ENCODE results near the gene TSPEAR.
"Not testable (repeated sequence)": the region's sequence is repeated elsewhere in the genome, so short reads cannot be mapped to it uniquely, and the experiment has no call there.

The TSPEAR gene

GRCh38 chr21:44644878-44645277 lies 66.5 kb downstream of the TSPEAR start:
- Histone ChIP-seq H3K9me3 (peaks cover 3% of the 10 kb centered on the region), H3K27me3 (peaks cover 17% of the 10 kb centered on the region), H3K4me3 (ENCODE audit: low read depth in 1 of 2, low read length in 1 of 2) (no peak overlapping the region), H3K4me1 (ENCODE audit: control insufficient read depth in 1 of 2, insufficient read depth in 1 of 2, low read depth in 1 of 2, low read length in 1 of 2) (no peaks in the 10 kb centered on the region), H3K36me3 (no peaks in the 10 kb centered on the region), H3K27ac (no peak overlapping the region)
- no peak for TF ChIP-seq CTCF (IDR thresholded peaks at IDR 0.05)

GRCh38 chr21:44643741-44644310 lies 67.5 kb downstream of the TSPEAR start:
- no peak for TF ChIP-seq CTCF (IDR thresholded peaks at IDR 0.05)
- H3K27me3 ChIP-seq, result peaks cover 17% of the 10 kb centered on the region

GRCh38 chr21:44640761-44641160 lies 70.6 kb downstream of the TSPEAR start:
- no peak overlapping the region for H3K4me3 ChIP-seq (ENCODE audit: low read depth in 1 of 2, low read length in 1 of 2)
- H3K27me3 ChIP-seq, result no peaks in the 10 kb centered on the region
- H3K27ac ChIP-seq, result no peak overlapping the region
- H3K36me3 ChIP-seq, result no peaks in the 10 kb centered on the region
- no peaks in the 10 kb centered on the region for H3K4me1 ChIP-seq (ENCODE audit: control insufficient read depth in 1 of 2, insufficient read depth in 1 of 2, low read depth in 1 of 2, low read length in 1 of 2)
- peaks cover 3% of the 10 kb centered on the region for H3K9me3 ChIP-seq
- TF ChIP-seq CTCF (IDR thresholded peaks at IDR 0.05), result no peak

More at GRCh38 chr21:44643741-44644310, 67.5 kb downstream of the TSPEAR start:
- Histone ChIP-seq H3K4me1 (ENCODE audit: control insufficient read depth in 1 of 2, insufficient read depth in 1 of 2, low read depth in 1 of 2, low read length in 1 of 2) (no peaks in the 10 kb centered on the region), H3K9me3 (peaks cover 3% of the 10 kb centered on the region), H3K27ac (no peak overlapping the region), H3K4me3 (ENCODE audit: low read depth in 1 of 2, low read length in 1 of 2) (no peak overlapping the region), H3K36me3 (no peaks in the 10 kb centered on the region)

- H3K4me1 ChIP-seq (ENCODE audit: control insufficient read depth in 1 of 2, insufficient read depth in 1 of 2, low read depth in 1 of 2, low read length in 1 of 2), result no peaks in the 10 kb centered on the region
- H3K9me3 ChIP-seq, result peaks cover 2% of the 10 kb centered on the region
- H3K27ac ChIP-seq, result no peak overlapping the region
- H3K27me3 ChIP-seq, result peaks cover 2% of the 10 kb centered on the region
- no peak overlapping the region for H3K4me3 ChIP-seq (ENCODE audit: low read depth in 1 of 2, low read length in 1 of 2)
- TF ChIP-seq CTCF (IDR thresholded peaks at IDR 0.05), result no peak
- no peaks in the 10 kb centered on the region for H3K36me3 ChIP-seq
Observed at GRCh38 chr21:44639331-44639655, 72.1 kb downstream of the TSPEAR start.

GRCh38 chr21:44638506-44639330 lies 72.7 kb downstream of the TSPEAR start:
- not testable (repeated sequence) for H3K27me3 ChIP-seq; H3K27ac ChIP-seq; H3K4me1 ChIP-seq (ENCODE audit: control insufficient read depth in 1 of 2, insufficient read depth in 1 of 2, low read depth in 1 of 2, low read length in 1 of 2); H3K36me3 ChIP-seq; H3K9me3 ChIP-seq; H3K4me3 ChIP-seq (ENCODE audit: low read depth in 1 of 2, low read length in 1 of 2)

- not testable (repeated sequence) for H3K27me3 ChIP-seq; H3K9me3 ChIP-seq; H3K36me3 ChIP-seq; H3K27ac ChIP-seq; H3K4me1 ChIP-seq (ENCODE audit: control insufficient read depth in 1 of 2, insufficient read depth in 1 of 2, low read depth in 1 of 2, low read length in 1 of 2); H3K4me3 ChIP-seq (ENCODE audit: low read depth in 1 of 2, low read length in 1 of 2)
Observed at GRCh38 chr21:44637851-44638348, 73.5 kb downstream of the TSPEAR start.

Data from neutrophil (primary cell).